ENCODE data around the gene SMARCA4.

GRCh38 chr19:10971107-10971726, 10.4 kb downstream of the SMARCA4 start:
- TF ChIP-seq, protein P1, sequence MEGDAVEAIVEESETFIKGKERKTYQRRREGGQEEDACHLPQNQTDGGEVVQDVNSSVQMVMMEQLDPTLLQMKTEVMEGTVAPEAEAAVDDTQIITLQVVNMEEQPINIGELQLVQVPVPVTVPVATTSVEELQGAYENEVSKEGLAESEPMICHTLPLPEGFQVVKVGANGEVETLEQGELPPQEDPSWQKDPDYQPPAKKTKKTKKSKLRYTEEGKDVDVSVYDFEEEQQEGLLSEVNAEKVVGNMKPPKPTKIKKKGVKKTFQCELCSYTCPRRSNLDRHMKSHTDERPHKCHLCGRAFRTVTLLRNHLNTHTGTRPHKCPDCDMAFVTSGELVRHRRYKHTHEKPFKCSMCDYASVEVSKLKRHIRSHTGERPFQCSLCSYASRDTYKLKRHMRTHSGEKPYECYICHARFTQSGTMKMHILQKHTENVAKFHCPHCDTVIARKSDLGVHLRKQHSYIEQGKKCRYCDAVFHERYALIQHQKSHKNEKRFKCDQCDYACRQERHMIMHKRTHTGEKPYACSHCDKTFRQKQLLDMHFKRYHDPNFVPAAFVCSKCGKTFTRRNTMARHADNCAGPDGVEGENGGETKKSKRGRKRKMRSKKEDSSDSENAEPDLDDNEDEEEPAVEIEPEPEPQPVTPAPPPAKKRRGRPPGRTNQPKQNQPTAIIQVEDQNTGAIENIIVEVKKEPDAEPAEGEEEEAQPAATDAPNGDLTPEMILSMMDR (IDR thresholded peaks at IDR 0.05) = no peak
- no peak for TF ChIP-seq POLR2A (IDR thresholded peaks at IDR 0.05)
